ENCODE data around the gene SRRM1.
"Not testable (repeated sequence)": the region's sequence is repeated elsewhere in the genome, so short reads cannot be mapped to it uniquely, and the experiment has no call there.

DNA sequence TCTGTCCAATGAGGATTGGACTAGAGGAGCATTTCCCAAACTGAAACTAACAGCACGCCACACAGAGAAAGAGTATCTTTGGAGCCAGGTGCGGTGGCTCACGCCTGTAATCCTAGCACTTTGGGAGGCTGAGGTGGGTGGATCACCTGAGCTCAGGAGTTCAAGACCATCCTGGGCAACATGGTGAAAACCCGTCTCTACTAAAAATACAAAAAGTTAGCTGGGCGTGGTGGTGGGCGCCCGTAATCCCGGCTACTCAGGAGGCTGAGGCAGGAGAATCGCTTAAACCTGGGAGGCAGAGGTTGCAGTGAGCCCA, 62.9 kb downstream of the SRRM1 start:
- TF ChIP-seq, protein P1, sequence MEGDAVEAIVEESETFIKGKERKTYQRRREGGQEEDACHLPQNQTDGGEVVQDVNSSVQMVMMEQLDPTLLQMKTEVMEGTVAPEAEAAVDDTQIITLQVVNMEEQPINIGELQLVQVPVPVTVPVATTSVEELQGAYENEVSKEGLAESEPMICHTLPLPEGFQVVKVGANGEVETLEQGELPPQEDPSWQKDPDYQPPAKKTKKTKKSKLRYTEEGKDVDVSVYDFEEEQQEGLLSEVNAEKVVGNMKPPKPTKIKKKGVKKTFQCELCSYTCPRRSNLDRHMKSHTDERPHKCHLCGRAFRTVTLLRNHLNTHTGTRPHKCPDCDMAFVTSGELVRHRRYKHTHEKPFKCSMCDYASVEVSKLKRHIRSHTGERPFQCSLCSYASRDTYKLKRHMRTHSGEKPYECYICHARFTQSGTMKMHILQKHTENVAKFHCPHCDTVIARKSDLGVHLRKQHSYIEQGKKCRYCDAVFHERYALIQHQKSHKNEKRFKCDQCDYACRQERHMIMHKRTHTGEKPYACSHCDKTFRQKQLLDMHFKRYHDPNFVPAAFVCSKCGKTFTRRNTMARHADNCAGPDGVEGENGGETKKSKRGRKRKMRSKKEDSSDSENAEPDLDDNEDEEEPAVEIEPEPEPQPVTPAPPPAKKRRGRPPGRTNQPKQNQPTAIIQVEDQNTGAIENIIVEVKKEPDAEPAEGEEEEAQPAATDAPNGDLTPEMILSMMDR (IDR thresholded peaks at IDR 0.05) = not testable (repeated sequence)
- TF ChIP-seq EP300 (IDR thresholded peaks at IDR 0.05); POLR2A (IDR thresholded peaks at IDR 0.05; ENCODE audit: low read depth): not testable (repeated sequence)

All from esophagus muscularis mucosa (tissue), 4 donors.